ENCODE results near the gene FAM13A.
"Not testable (repeated sequence)": the region's sequence is repeated elsewhere in the genome, so short reads cannot be mapped to it uniquely, and the experiment has no call there.

Gene FAM13A

DNA sequence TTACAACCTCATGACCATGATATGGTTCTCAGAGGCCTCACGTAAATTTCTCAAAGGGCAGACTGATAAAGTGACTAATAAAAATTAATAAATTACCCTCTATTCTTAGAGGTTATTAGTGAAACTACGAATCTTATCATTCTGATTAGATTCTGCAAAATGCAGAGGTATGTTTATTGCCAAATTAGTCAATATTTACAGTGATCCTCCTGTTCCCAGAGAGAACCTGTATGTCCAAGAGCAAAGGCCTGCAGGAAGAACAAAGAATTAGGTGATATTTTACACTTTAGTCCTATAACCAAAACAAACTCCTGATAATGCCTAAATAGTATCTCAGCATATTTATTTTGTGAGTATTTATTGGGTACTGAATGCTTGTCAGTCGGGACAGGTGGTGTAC, 58.1 kb downstream of the FAM13A start:
- DNase-seq (ENCODE audit: low read depth): no peak
- no peak overlapping the region for H3K4me3 ChIP-seq (ENCODE audit: low read depth, low read length)
- TF ChIP-seq MYC (IDR thresholded peaks at IDR 0.05; ENCODE audit: low read depth, low read length) (no peak), POLR2A (IDR thresholded peaks at IDR 0.05; ENCODE audit: extremely low read depth, insufficient read length) (no peak)
- TF ChIP-seq, protein P1, sequence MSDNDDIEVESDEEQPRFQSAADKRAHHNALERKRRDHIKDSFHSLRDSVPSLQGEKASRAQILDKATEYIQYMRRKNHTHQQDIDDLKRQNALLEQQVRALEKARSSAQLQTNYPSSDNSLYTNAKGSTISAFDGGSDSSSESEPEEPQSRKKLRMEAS (IDR thresholded peaks at IDR 0.05; ENCODE audit: low read depth, low read length): no peak
- TF ChIP-seq, protein P2, sequence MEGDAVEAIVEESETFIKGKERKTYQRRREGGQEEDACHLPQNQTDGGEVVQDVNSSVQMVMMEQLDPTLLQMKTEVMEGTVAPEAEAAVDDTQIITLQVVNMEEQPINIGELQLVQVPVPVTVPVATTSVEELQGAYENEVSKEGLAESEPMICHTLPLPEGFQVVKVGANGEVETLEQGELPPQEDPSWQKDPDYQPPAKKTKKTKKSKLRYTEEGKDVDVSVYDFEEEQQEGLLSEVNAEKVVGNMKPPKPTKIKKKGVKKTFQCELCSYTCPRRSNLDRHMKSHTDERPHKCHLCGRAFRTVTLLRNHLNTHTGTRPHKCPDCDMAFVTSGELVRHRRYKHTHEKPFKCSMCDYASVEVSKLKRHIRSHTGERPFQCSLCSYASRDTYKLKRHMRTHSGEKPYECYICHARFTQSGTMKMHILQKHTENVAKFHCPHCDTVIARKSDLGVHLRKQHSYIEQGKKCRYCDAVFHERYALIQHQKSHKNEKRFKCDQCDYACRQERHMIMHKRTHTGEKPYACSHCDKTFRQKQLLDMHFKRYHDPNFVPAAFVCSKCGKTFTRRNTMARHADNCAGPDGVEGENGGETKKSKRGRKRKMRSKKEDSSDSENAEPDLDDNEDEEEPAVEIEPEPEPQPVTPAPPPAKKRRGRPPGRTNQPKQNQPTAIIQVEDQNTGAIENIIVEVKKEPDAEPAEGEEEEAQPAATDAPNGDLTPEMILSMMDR (IDR thresholded peaks at IDR 0.05; ENCODE audit: low read depth, low read length): no peak

DNA sequence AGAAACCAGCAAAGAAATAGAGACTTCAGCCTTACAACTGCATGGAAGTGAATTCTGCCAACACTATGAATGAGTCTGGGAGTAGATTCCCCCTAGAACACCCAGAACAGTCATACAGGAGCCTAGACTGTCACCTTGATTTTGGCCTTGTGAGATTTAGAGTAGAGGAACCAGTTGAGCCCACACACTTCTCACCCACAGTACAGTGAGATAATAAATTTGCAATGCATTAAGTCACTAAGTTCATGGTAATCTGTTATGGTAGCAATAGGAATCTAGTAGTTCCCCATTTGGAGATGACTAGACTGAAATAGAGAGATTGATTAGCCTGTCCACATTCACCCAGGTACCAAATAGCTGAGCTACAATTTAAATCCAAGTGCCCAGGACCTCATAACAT, 59.0 kb downstream of the FAM13A start:
- no peak overlapping the region for H3K4me3 ChIP-seq (ENCODE audit: low read depth, low read length)
- TF ChIP-seq POLR2A (IDR thresholded peaks at IDR 0.05; ENCODE audit: extremely low read depth, insufficient read length) (no peak), MYC (IDR thresholded peaks at IDR 0.05; ENCODE audit: low read depth, low read length) (no peak)
- TF ChIP-seq, protein P1 (IDR thresholded peaks at IDR 0.05; ENCODE audit: low read depth, low read length): no peak
- TF ChIP-seq, protein P2 (IDR thresholded peaks at IDR 0.05; ENCODE audit: low read depth, low read length): no peak
- no peak for DNase-seq (ENCODE audit: low read depth)

DNA sequence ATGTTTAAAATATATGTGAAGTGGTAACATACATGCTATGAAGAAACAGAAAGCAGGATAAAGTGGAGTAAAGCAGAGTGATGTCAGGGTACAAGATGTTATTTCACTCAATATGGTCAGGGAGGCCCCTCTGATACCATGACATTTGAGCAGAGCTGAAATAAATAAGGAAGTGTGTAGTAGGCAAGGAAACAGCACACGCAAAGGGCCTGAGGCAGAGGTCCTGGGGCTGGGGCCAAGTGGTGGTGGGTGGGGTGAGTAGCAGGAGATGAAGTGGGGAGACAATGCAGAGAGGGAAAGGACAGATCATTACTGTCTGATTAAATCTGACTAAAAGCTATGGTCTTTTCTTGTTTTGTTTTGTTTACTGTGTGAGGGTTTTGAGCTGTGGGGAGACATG, 61.1 kb downstream of the FAM13A start:
- TF ChIP-seq, protein P2 (IDR thresholded peaks at IDR 0.05; ENCODE audit: low read depth, low read length): no peak
- TF ChIP-seq, protein P1 (IDR thresholded peaks at IDR 0.05; ENCODE audit: low read depth, low read length): no peak
- no peak for TF ChIP-seq POLR2A (IDR thresholded peaks at IDR 0.05; ENCODE audit: extremely low read depth, insufficient read length)
- H3K4me3 ChIP-seq (ENCODE audit: low read depth, low read length): no peak overlapping the region
- DNase-seq (ENCODE audit: low read depth): no peak

DNA sequence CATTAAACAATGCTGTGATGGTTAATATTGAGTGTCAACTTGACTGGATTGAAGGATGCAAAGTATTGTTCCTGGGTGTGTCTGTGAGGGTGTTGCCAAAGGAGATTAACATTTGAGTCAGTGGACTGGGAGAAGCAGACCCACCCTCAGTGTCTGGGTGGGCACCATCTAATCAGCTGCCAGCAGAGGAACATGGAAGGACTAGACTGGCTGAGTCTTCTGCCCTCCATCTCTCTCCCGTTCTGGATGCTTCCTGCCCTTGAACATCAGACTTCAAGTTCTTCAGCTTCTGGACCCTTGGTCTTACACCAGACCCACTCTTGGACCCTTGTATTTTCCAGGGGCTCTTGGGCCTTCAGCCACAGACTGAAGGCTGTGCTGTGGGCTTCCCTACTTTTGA, 61.7 kb downstream of the FAM13A start:
- H3K4me3 ChIP-seq (ENCODE audit: low read depth, low read length); DNase-seq (ENCODE audit: low read depth): not testable (repeated sequence)

DNA sequence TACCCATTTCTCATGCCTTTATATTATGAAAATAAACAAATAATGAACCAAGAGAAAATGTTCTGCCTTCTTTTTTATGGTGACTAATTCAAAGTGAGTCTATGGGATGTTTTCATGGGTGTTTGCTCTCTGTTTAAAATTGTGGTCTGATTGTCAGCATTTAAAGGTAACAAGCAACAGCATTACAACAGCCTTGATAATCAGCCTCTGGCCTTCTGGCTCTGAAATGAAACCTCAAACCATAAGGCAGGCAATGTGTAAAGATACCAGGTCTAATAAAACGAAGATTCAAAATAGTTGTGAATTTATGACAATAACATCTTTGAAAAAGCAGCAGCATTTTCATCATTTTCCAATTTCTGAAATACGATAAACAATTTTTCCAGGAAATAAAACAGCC, 63.7 kb downstream of the FAM13A start:
- no peak overlapping the region for H3K4me3 ChIP-seq (ENCODE audit: low read depth, low read length)
- TF ChIP-seq, protein P1 (IDR thresholded peaks at IDR 0.05; ENCODE audit: low read depth, low read length): no peak
- no peak for TF ChIP-seq MYC (IDR thresholded peaks at IDR 0.05; ENCODE audit: low read depth, low read length)
- no peak for TF ChIP-seq POLR2A (IDR thresholded peaks at IDR 0.05; ENCODE audit: extremely low read depth, insufficient read length)
- TF ChIP-seq, protein P2 (IDR thresholded peaks at IDR 0.05; ENCODE audit: low read depth, low read length): no peak
- no peak for DNase-seq (ENCODE audit: low read depth)

DNA sequence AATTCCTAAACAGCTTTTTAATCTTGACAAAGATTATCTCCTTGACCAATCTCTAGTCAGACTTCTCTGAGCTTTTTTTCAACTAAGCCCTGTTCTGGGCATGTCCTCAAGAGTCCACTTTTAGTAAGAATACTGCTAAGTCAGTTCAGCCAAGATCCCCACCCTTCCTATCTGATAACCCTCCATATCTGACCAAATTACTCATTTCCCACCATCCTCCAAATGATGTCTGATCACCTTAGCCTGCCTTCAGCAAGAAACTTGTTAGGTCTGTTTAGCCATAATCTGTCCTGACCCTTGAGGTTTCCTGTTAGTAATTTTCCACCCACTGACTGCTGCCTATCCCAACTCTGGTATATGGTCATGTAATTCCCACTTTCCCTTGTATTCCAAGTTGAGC, 65.2 kb downstream of the FAM13A start:
- TF ChIP-seq, protein P2 (IDR thresholded peaks at IDR 0.05; ENCODE audit: low read depth, low read length): no peak
- TF ChIP-seq MYC (IDR thresholded peaks at IDR 0.05; ENCODE audit: low read depth, low read length) (no peak), POLR2A (IDR thresholded peaks at IDR 0.05; ENCODE audit: extremely low read depth, insufficient read length) (no peak)
- TF ChIP-seq, protein P1 (IDR thresholded peaks at IDR 0.05; ENCODE audit: low read depth, low read length): no peak
- DNase-seq (ENCODE audit: low read depth): no peak
- no peak overlapping the region for H3K4me3 ChIP-seq (ENCODE audit: low read depth, low read length)
